Esophagus muscularis mucosa (tissue), 3 donors: ENCODE results near the gene TTC12.

ENCODE experiments used
- CTCF ChIP-seq, 3 experiments: fragments of 200-600 bp in 2 of 3; fragments of 450-650 bp in 1 of 3; sonication (generic) in 2 of 3; IDR thresholded peaks; one replicate each; pipeline ENCODE4 v1.5.1; 2017 to 2019; ENCODE audit warnings: antibody characterized with exemption in 3 of 3, mild to moderate bottlenecking in 2 of 3, moderate library complexity in 1 of 3
- POLR2A ChIP-seq: fragments of 450-650 bp; IDR thresholded peaks from one replicate; pipeline ENCODE4 v1.6.1; 2017; ENCODE audit warnings: antibody characterized with exemption, moderate library complexity, mild to moderate bottlenecking, low read depth
- POLR2AphosphoS5 ChIP-seq, 2 donors: sonication (generic); formaldehyde crosslinking; IDR thresholded peaks; one replicate each; pipeline ENCODE4 v1.6.1; 2017; ENCODE audit warnings: antibody characterized with exemption in 2 of 2

GRCh38 chr11:113286509-113287497 lies 27.6 kb upstream of the TTC12 start:
- TF ChIP-seq CTCF (IDR thresholded peaks at IDR 0.05), result no peak
- no peak for TF ChIP-seq POLR2AphosphoS5 (IDR thresholded peaks at IDR 0.05)
- TF ChIP-seq POLR2A, result no peak
